CD14-positive monocyte (primary cell): ENCODE results near the gene GPR25. TPM values are rescaled to one million over a fixed set of nuclear protein-coding genes. Genes with fewer than 3 reads are reported as not detected.

Experiments used
- DNase-seq, 3 donors: peaks; one replicate each; pipeline ENCODE4 v3.0.0-alpha.2; 2011 to 2022
- H2AFZ ChIP-seq: 2 replicates; pipeline ENCODE4 v1.6.0; 2012; ENCODE audit warnings: mild to moderate bottlenecking, low read depth, low read length, inconsistent platforms; ENCODE audit not compliant: insufficient read depth, poor library complexity, severe bottlenecking
- H3K27ac ChIP-seq, 2 donors: 1 replicate in 1 of 2; 2 replicates in 1 of 2; pipeline ENCODE4 v1.5.1; 2012 to 2013; ENCODE audit warnings: low read length in 2 of 2, control low read depth in 1 of 2, inconsistent platforms in 1 of 2, low read depth in 1 of 2, mild to moderate bottlenecking in 1 of 2
- H3K27me3 ChIP-seq, 2 donors: one replicate each; pipeline versions ENCODE4 v1.6.0 to v1.6.1; 2011 to 2013; ENCODE audit warnings: low read length in 2 of 2; ENCODE audit not compliant: control insufficient read depth in 2 of 2, insufficient read depth in 2 of 2
- H3K36me3 ChIP-seq, 2 donors: replicated peaks in 1 of 2; 1 replicate in 1 of 2; 2 replicates in 1 of 2; pipeline versions ENCODE4 v1.5.1 to v1.6.1; 2012 to 2013; ENCODE audit warnings: low read length in 2 of 2, control low read depth in 1 of 2, inconsistent platforms in 1 of 2, mild to moderate bottlenecking in 1 of 2; ENCODE audit not compliant: insufficient read depth in 2 of 2, control insufficient read depth in 1 of 2
- H3K4me1 ChIP-seq, 2 donors: 1 replicate in 1 of 2; 2 replicates in 1 of 2; pipeline versions ENCODE4 v1.5.1 to v1.6.1; 2012 to 2013; ENCODE audit warnings: low read length in 2 of 2, control low read depth in 1 of 2, inconsistent platforms in 1 of 2, mild to moderate bottlenecking in 1 of 2, moderate library complexity in 1 of 2; ENCODE audit not compliant: insufficient read depth in 2 of 2, control insufficient read depth in 1 of 2
- H3K4me2 ChIP-seq: replicated peaks from 2 replicates; pipeline ENCODE3; 2012; ENCODE audit warnings: low read length, moderate library complexity, mild to moderate bottlenecking; ENCODE audit not compliant: poor library complexity, severe bottlenecking; ENCODE audit errors: extremely low read depth
- H3K4me3 ChIP-seq, 3 experiments: fragments of 200-600 bp in 1 of 3; sonication (generic) in 1 of 3; replicated peaks in 1 of 3; 1 replicate in 2 of 3; 2 replicates in 1 of 3; pipeline ENCODE4 v1.5.1; 2011 to 2013; ENCODE audit warnings: low read length in 3 of 3, mild to moderate bottlenecking in 3 of 3, control low read depth in 2 of 3, low read depth in 2 of 3, inconsistent platforms in 1 of 3, moderate library complexity in 1 of 3
- H3K79me2 ChIP-seq: 2 replicates; pipeline ENCODE4 v1.6.0; 2012; ENCODE audit warnings: mild to moderate bottlenecking, control low read depth, inconsistent platforms, low read length, moderate library complexity; ENCODE audit not compliant: insufficient read depth
- H3K9ac ChIP-seq: 2 replicates; pipeline ENCODE4 v1.6.0; 2017; ENCODE audit warnings: low read length, mild to moderate bottlenecking; ENCODE audit not compliant: insufficient read depth, poor library complexity, severe bottlenecking
- H3K9me3 ChIP-seq, 2 donors: replicated peaks in 1 of 2; 1 replicate in 1 of 2; 2 replicates in 1 of 2; pipeline versions ENCODE4 v1.5.1 to v1.6.1; 2012 to 2013; ENCODE audit warnings: low read length in 2 of 2, control low read depth in 1 of 2; ENCODE audit not compliant: control insufficient read depth in 1 of 2, insufficient read depth in 1 of 2
- H4K20me1 ChIP-seq: 2 replicates; pipeline ENCODE4 v1.6.0; 2012; ENCODE audit warnings: mild to moderate bottlenecking, low read length, control low read depth, moderate library complexity; ENCODE audit not compliant: insufficient read depth
- H3K27ac Mint-ChIP-seq, 7 donors: one replicate each; pipeline ENCODE4 v1.8.0; 2020; ENCODE audit warnings: mild to moderate bottlenecking in 7 of 7, mixed read lengths in 7 of 7, moderate library complexity in 6 of 7, inconsistent platforms in 2 of 7
- H3K27me3 Mint-ChIP-seq, 3 donors: one replicate each; pipeline ENCODE4 v1.8.0; 2021 to 2022; ENCODE audit warnings: low read depth in 3 of 3, mild to moderate bottlenecking in 3 of 3, mixed read lengths in 3 of 3, moderate library complexity in 3 of 3, inconsistent platforms in 1 of 3
- H3K36me3 Mint-ChIP-seq, 2 donors: one replicate each; pipeline ENCODE4 v1.8.0; 2020; ENCODE audit warnings: mixed read lengths in 2 of 2, inconsistent platforms in 1 of 2, mild to moderate bottlenecking in 1 of 2
- H3K4me1 Mint-ChIP-seq: one replicate; pipeline ENCODE4 v1.8.0; 2020; ENCODE audit warnings: mild to moderate bottlenecking, mixed read lengths
- H3K4me3 Mint-ChIP-seq, 2 donors: one replicate each; pipeline ENCODE4 v1.8.0; 2020; ENCODE audit warnings: mild to moderate bottlenecking in 2 of 2, mixed read lengths in 2 of 2, moderate library complexity in 1 of 2
- H3K9me3 Mint-ChIP-seq, 7 donors: one replicate each; pipeline ENCODE4 v1.8.0; 2020 to 2022; ENCODE audit warnings: mixed read lengths in 7 of 7, mild to moderate bottlenecking in 6 of 7, moderate library complexity in 6 of 7, inconsistent platforms in 2 of 7
- CTCF ChIP-seq: fragments of 200-600 bp; IDR thresholded peaks from one replicate; pipeline ENCODE4 v1.8.0; 2022; ENCODE audit warnings: antibody characterized with exemption, mild to moderate bottlenecking
- whole genome bisulfite sequencing: methylation state at CpG from one replicate; pipeline ENCODE4 v1.1.5; 2013; ENCODE audit warnings: missing lambda C conversion rate; ENCODE audit not compliant: insufficient coverage; 5-methylcytosine and 5-hydroxymethylcytosine counted together
- intact Hi-C, 2 donors: fragments of 100-400 bp; cut with micrococcal nuclease; formaldehyde crosslinking; loops; one replicate each; pipeline versions ENCODE4 v1.15.0 to v1.15.1; 2023
- polyA plus RNA-seq, 3 donors: library from polyadenylated mRNA; depleted of rRNA in 1 of 3; unstranded in 2 of 3; stranded (reverse) in 1 of 3; fragments of 300-500 nt in 2 of 3; fragments of >200 nt in 1 of 3; fragmentation: Illumina TruSeq in 2 of 3; gene quantifications; 1 replicate in 2 of 3; 2 replicates in 1 of 3; pipeline ENCODE4 v1.2.3, GENCODE V29; 2012 to 2021

GPR25 gene
- polyA plus RNA-seq, 3 donors = 0.13 TPM; not detected in 2

GRCh38 chr1:200895443-200895789 is 22.6 kb downstream of the GPR25 start:
- H3K4me2 ChIP-seq = no peak overlapping the region
- H4K20me1 ChIP-seq = no peaks in the 10 kb centered on the region
- no peak overlapping the region for H3K9ac ChIP-seq
- Mint-ChIP-seq H3K27ac (no peak overlapping the region), H3K4me3 (no peak overlapping the region), H3K9me3 (peaks cover 0 to 8% (median 0%) of the 10 kb centered on the region in 7 donors), H3K27me3 (peaks cover 19 to 32% (median 24%) of the 10 kb centered on the region in 3 donors), H3K36me3 (no peaks in the 10 kb centered on the region), H3K4me1 (peaks cover 50% of the 10 kb centered on the region)
- 67% methylated on average over 7 of the region's 8 CpGs for WGBS
- no peak overlapping the region for H3K27ac ChIP-seq
- no peak for TF ChIP-seq CTCF
- peaks cover 27 to 47% of the 10 kb centered on the region in 2 donors for H3K4me1 ChIP-seq
- H3K36me3 ChIP-seq = no peaks in the 10 kb centered on the region
- H3K79me2 ChIP-seq = no peaks in the 10 kb centered on the region
- intact Hi-C loops = no loop called here
- peaks cover 2 to 17% of the 10 kb centered on the region in 2 donors for H3K27me3 ChIP-seq
- H2AFZ ChIP-seq = no peak overlapping the region
- H3K9me3 ChIP-seq = no peaks in the 10 kb centered on the region
- H3K4me3 ChIP-seq = no peak overlapping the region
- DNase-seq = no peak

- H3K4me2 ChIP-seq = no peak overlapping the region
- H3K9me3 ChIP-seq = no peaks in the 10 kb centered on the region
- H3K36me3 Mint-ChIP-seq = no peaks in the 10 kb centered on the region
- no peaks in the 10 kb centered on the region for H3K79me2 ChIP-seq
- H3K9me3 Mint-ChIP-seq = peaks cover 0 to 8% (median 0%) of the 10 kb centered on the region in 7 donors
- H3K27me3 Mint-ChIP-seq = peaks cover 19 to 26% (median 22%) of the 10 kb centered on the region in 3 donors
- no peaks in the 10 kb centered on the region for H3K36me3 ChIP-seq
- no peak overlapping the region for H3K27ac ChIP-seq
- H3K9ac ChIP-seq = no peak overlapping the region
- H3K4me3 ChIP-seq = no peak overlapping the region
- H3K27me3 ChIP-seq = peaks cover 2 to 17% of the 10 kb centered on the region in 2 donors
- no peak overlapping the region for H3K4me3 Mint-ChIP-seq
- peaks cover 45% of the 10 kb centered on the region for H3K4me1 Mint-ChIP-seq
- TF ChIP-seq CTCF = no peak
- intact Hi-C loops = no loop called here
- no peak for DNase-seq
- H3K4me1 ChIP-seq = peaks cover 24 to 41% of the 10 kb centered on the region in 2 donors
- no peaks in the 10 kb centered on the region for H4K20me1 ChIP-seq
- H2AFZ ChIP-seq = no peak overlapping the region
- 30% methylated on average over 3 of the region's 9 CpGs for WGBS
- no peak overlapping the region for H3K27ac Mint-ChIP-seq
Measured at GRCh38 chr1:200895801-200896530, 23.2 kb downstream of the GPR25 start.
